ENCODE results near the gene NHSL1.

NHSL1 gene

GRCh38 chr6:138451043-138451442 is 48.3 kb downstream of the NHSL1 start:
- no peak for DNase-seq
- TF ChIP-seq GATA1 (IDR thresholded peaks at IDR 0.05; ENCODE audit: low read depth, low read length) (no peak), POLR2A (IDR thresholded peaks at IDR 0.05; ENCODE audit: low read length) (no peak)

DNA sequence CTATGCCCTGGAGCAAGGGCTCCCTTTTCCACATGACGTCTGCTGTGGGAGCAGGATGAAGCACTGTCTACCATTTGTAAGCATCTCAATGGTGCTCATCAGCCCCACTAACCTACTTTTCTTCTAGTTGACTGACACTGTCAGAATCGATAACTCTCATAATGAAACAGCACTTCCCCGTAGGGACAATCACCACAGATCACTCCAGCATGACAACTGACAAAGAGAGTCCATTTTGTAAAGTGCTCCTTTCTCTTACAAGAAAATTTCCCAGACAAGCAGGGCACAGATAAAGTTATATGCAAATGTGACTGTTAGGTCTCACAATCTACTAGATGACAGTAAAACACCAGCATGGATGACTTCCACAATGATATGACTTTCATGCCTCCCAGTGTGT is 48.8 kb downstream of the NHSL1 start:
- TF ChIP-seq GATA1 (IDR thresholded peaks at IDR 0.05; ENCODE audit: low read depth, low read length) (no peak), POLR2A (IDR thresholded peaks at IDR 0.05; ENCODE audit: low read length) (no peak)
- DNase-seq, result no peak

GRCh38 chr6:138446821-138447220 is 52.5 kb downstream of the NHSL1 start:
- DNase-seq, result no peak
- TF ChIP-seq GATA1 (IDR thresholded peaks at IDR 0.05; ENCODE audit: low read depth, low read length) (no peak), POLR2A (IDR thresholded peaks at IDR 0.05; ENCODE audit: low read length) (no peak)

DNA sequence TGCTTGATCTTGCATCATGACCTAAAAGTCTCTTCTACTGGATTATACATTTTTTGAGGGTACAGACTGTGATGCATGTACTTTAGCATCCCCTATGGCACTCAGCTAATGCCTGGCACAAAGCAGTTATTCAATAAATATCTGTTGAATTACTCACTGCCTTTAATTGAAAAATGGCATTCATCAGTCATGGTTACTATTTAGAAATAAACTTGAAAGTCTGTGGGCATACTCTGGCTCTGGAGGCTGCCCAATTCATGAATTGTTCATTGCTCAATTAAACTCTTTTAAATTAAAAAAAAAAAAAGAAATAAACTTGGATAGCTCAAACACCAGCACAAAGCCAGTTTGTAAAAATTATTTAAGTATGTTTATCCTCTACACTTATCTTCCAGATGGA is 55.3 kb downstream of the NHSL1 start:
- TF ChIP-seq POLR2A (IDR thresholded peaks at IDR 0.05; ENCODE audit: low read length) (no peak), GATA1 (IDR thresholded peaks at IDR 0.05; ENCODE audit: low read depth, low read length) (no peak)
- no peak for DNase-seq

GRCh38 chr6:138442663-138443062 is 56.6 kb downstream of the NHSL1 start:
- DNase-seq, result no peak
- TF ChIP-seq GATA1 (IDR thresholded peaks at IDR 0.05; ENCODE audit: low read depth, low read length), result no peak

DNA sequence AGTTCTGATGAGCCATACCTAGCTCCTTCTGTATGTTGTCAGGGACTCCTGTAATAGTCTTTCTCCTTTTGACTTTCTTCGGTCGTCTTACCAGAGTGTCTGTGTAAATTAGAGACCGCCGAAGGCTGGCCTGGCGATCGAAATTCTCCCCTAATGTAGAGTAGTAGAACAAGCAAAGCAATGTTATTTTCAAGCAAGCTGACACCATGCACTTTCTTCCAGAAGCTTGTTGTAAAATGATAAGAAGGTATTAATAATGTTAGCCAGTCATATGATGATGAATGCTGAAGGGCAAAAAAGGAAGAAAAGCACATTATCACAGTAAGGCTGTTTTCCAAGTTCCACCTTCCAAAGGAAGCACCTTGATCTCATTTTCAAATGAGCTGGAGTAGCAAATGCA is 57.3 kb downstream of the NHSL1 start:
- no peak for TF ChIP-seq POLR2A (IDR thresholded peaks at IDR 0.05; ENCODE audit: low read length)
- TF ChIP-seq GATA1 (IDR thresholded peaks at IDR 0.05; ENCODE audit: low read depth, low read length), result no peak
- no peak for DNase-seq

DNA sequence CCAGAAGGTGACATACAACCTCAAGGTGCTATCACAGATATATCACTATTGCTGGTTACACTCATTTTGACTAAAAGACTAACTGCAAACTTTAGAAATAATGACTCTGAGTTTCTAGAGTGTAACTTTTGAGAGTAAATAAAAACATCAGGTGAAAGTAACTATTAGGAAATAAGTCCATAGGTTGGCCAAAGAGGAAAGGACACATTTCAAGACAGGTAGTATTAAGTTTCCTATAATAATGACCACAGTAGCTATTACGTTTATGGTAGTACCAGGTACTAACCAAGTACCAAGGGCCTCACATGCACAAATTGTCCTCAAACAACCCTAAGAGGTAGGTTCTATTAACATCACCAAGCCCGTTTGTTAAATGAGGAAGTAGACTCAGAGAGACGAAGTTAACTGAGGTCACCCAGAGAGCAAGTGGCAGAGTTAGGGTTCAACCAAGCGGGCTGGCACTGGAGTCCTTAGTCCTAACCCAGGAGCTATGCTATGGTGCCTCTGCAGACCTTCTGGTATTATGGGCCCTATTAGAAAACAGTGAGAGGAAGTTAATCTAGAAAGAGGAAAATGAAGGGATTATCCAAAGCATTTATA is 58.4 kb downstream of the NHSL1 start:
- DNase-seq, result no peak
- no peak for TF ChIP-seq POLR2A (IDR thresholded peaks at IDR 0.05; ENCODE audit: low read length)
- no peak for TF ChIP-seq GATA1 (IDR thresholded peaks at IDR 0.05; ENCODE audit: low read depth, low read length)

DNA sequence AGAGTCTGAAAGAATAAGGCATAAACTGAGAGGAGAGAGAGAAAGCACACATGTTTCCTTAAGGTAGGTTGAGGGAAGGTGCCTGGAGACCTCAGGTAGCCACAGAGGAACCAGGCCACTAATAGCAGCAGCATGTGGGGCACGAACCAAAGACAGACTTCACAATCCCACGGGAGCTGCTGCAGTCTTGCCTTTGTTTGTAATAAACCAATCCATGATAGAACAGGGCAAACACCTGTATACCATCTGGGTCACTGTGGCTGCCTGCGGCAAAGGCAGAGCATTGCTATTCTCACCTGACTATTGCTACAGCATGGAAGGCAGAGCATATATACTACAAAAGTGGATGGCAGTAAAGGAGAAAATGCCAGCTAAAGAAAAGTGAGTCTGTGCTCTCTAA is 59.0 kb downstream of the NHSL1 start:
- no peak for TF ChIP-seq POLR2A (IDR thresholded peaks at IDR 0.05; ENCODE audit: low read length)
- no peak for TF ChIP-seq GATA1 (IDR thresholded peaks at IDR 0.05; ENCODE audit: low read depth, low read length)
- no peak for DNase-seq

DNA sequence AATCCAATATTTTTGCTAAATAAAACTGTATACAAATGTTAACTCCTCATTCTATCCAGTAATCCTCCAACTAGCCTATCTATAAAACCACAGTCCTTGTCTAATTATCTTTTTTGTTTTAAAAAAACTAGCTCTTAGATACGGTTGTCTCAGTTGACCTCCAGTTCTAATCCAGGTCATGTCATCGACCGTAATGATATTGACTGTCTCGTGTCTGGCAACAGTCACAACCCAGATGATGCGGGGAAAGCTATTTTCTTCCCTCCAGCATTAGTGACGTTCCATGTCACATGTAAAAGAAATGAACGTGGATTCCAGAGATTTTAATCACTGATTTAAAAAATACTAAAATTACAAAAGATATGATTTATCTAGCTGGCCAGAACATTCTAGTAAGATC is 59.7 kb downstream of the NHSL1 start:
- DNase-seq, result no peak
- no peak for TF ChIP-seq GATA1 (IDR thresholded peaks at IDR 0.05; ENCODE audit: low read depth, low read length)

- TF ChIP-seq POLR2A (IDR thresholded peaks at IDR 0.05; ENCODE audit: low read length) (no peak), GATA1 (IDR thresholded peaks at IDR 0.05; ENCODE audit: low read depth, low read length) (no peak)
- no peak for DNase-seq
These were observed 64.4 kb downstream of the NHSL1 start for GRCh38 chr6:138434925-138435324.

DNA sequence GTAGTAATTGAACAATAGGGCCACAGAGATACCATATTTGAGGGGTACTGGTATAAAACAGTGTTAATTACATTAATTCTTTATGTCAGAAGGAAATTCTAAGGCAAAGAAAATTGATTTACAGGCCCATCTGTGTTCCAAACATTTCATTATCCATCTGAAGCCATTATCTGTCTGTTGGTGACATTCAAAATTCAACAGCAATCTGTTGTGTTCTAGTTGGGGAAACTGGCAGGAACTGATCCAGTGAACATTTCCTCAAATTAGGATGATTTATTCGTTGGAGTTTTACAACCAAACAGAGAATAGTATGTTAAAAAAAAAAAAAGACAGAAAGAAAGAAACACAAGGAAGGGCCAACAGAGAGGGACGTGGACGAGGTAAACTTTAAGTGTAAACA is 65.2 kb downstream of the NHSL1 start:
- no peak for DNase-seq
- TF ChIP-seq GATA1 (IDR thresholded peaks at IDR 0.05; ENCODE audit: low read depth, low read length) (no peak), POLR2A (IDR thresholded peaks at IDR 0.05; ENCODE audit: low read length) (no peak)

DNA sequence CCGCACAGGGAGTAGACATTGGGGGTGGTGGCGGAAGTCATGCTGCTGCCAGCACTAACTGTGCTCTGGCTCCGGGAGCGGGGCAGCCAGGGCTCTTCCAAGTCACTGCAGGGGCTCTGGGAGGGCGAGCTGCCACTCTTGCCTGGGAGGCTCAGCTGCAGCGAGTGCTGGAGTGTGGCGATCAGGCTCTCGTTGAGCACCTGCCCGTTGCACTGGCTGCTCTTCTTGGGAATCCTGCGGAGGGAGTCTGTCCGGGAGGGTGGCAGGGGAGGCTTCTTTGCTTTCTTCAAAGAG is 67.3 kb downstream of the NHSL1 start:
- TF ChIP-seq GATA1 (IDR thresholded peaks at IDR 0.05; ENCODE audit: low read depth, low read length) (no peak), POLR2A (IDR thresholded peaks at IDR 0.05; ENCODE audit: low read length) (no peak)
- DNase-seq, result no peak

DNA sequence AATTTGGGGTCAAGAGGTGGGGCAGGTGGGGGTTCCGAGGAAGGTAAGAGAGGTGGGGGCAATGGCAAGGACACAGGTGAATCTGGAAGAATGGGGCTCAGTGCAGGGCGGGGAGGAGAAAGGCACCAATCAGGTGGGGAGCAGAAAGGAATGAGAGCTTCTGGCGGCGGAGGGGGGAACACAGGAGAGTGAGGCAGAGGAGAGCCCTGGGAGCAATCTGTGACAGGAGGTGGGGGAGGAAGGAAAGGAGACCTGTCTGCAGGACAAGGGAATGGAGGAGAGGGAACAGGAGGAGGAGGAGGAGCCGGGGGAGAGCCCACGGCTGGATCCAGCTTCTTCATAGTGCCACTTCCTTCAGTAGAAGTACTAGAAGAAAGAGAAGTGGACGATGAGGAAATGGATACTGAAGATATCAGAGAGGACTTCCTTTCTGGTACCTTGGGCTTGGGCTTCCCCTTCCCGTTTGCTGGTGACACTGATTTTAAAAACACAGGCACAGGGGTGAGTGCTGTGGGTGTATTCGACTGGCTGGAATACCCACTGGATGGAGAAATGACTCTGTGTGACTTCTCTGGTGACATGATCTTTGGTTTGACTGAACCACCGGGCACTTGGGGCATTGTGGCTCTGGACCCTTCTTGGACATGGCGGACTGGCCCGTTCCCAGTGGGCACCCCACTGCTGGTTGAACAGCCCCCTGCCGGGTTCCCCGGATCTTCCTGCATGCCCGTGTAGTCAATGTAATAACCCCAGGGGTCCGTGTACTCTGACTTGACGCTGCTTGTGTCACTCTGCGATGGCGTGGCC is 67.8 kb downstream of the NHSL1 start:
- TF ChIP-seq POLR2A (IDR thresholded peaks at IDR 0.05; ENCODE audit: low read length) (no peak), GATA1 (IDR thresholded peaks at IDR 0.05; ENCODE audit: low read depth, low read length) (no peak)
- DNase-seq, result no peak

DNA sequence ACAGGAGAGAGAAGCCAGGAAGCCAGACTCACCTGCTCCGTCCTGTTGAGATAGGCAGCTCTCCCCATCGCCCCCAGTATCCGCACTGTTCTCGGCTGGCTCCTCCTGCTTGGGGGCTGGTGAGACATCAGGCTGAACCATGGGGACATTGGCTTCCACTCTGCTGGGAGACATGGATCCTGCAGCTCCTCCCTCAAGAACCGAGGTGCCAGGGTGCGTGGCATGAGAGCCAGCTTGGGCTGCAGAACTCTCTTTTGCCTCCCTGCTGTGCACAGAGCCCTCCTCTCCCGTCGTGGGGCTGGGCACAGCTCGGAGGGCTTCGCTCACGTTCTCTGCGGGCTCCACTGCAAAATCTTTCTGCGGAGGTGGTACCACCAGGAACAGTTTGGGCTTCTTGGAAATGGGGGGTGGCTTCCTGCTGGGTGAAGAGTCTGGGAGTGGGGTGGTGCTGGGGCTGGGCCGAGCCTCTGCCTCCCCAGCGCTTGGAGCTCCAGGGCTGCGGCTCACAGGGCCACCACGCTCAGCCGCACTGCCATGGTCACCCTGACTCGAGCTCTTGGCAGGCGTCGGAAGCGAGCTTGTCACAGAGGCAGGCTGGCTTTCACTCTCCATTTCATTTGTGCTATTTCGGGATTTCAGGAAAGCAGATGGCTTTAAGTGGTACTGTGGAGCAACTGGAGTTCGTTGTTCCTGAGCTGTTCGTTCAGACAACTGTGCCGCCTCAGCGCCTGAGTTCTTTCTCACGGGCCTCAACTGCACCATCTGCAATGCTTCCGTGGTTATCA is 68.7 kb downstream of the NHSL1 start:
- no peak for DNase-seq
- TF ChIP-seq POLR2A (IDR thresholded peaks at IDR 0.05; ENCODE audit: low read length), result no peak
- no peak for TF ChIP-seq GATA1 (IDR thresholded peaks at IDR 0.05; ENCODE audit: low read depth, low read length)

- TF ChIP-seq POLR2A (IDR thresholded peaks at IDR 0.05; ENCODE audit: low read length) (no peak), GATA1 (IDR thresholded peaks at IDR 0.05; ENCODE audit: low read depth, low read length) (no peak)
- DNase-seq, result no peak
These were observed 69.5 kb downstream of the NHSL1 start for GRCh38 chr6:138429761-138430160.

Measured in erythroblast (primary cell).